Cardiac fibroblast (primary cell): ENCODE results near the gene FBP2.
A peak's percentile ranks its signal among the peaks of the same experiment; 100 is the strongest.

Experiments
- DNase-seq, 2 donors: peaks; one replicate each; pipeline versions ENCODE4 v3.0.0 to v3.0.0-alpha.2; 2010; ENCODE audit warnings: low read depth in 2 of 2
- H3K4me3 ChIP-seq, 2 donors: replicated peaks in 1 of 2; 1 replicate in 1 of 2; 2 replicates in 1 of 2; pipeline ENCODE4 v1.5.1; 2011; ENCODE audit warnings: low read depth in 2 of 2, low read length in 2 of 2, mild to moderate bottlenecking in 2 of 2, moderate library complexity in 1 of 2
- TF ChIP-seq, protein P1 (sequence below): IDR thresholded peaks from one replicate; pipeline ENCODE4 v1.5.1; 2011; ENCODE audit warnings: low read depth, mild to moderate bottlenecking, low read length, inconsistent platforms

The FBP2 gene

DNA sequence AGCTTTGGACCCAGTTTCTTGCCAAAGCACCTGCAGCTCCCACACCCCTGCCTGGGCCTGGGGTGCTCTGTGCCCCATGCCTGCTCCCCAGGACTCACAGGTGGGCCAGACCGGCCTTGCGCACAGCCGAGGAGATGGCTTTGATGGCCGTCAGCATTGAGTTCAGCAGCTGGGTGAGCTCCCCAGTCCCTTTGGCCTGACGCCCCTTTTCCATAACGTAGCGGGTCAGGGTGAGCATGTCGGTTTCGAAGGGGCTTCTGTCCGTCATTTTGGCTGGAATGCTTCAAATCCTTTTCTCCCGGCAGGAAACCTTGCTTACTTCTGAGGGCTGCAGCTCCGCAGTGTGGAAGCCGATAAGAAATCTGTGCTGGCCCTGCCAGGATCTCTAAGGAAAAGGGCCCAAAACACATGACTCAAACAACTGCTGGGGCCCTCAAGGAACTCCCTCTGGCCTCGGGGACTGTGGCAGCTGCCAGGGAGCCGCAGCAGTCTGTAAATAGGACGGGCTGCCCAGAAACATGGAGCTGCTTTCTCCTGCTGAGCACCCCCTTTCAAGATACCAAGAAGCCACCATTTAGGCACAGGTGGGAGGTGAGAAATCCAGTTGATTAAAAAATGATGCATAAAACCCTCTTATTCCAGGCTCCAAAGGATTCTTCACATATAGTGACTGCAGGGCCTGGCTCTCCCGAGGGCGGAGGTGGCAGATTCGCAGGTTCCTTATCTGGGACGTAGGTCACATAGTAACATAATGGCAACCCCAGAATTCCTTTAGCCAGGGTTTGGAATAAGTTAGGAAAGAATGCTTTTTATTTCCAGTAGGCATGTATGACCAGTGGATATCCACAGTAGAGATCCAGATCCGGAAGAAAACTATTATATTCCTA, at the start of gene FBP2:
FBP2 (minus strand) TSS at position 366 of the 887 bp plus-strand sequence; CDS start at position 268, 98 bp downstream.
- TF ChIP-seq, protein P1, sequence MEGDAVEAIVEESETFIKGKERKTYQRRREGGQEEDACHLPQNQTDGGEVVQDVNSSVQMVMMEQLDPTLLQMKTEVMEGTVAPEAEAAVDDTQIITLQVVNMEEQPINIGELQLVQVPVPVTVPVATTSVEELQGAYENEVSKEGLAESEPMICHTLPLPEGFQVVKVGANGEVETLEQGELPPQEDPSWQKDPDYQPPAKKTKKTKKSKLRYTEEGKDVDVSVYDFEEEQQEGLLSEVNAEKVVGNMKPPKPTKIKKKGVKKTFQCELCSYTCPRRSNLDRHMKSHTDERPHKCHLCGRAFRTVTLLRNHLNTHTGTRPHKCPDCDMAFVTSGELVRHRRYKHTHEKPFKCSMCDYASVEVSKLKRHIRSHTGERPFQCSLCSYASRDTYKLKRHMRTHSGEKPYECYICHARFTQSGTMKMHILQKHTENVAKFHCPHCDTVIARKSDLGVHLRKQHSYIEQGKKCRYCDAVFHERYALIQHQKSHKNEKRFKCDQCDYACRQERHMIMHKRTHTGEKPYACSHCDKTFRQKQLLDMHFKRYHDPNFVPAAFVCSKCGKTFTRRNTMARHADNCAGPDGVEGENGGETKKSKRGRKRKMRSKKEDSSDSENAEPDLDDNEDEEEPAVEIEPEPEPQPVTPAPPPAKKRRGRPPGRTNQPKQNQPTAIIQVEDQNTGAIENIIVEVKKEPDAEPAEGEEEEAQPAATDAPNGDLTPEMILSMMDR: no peak
- DNase-seq: peak in 1 of 2 donors; percentile 33
- no peak within 1 kb of the TSS for H3K4me3 ChIP-seq

DNA sequence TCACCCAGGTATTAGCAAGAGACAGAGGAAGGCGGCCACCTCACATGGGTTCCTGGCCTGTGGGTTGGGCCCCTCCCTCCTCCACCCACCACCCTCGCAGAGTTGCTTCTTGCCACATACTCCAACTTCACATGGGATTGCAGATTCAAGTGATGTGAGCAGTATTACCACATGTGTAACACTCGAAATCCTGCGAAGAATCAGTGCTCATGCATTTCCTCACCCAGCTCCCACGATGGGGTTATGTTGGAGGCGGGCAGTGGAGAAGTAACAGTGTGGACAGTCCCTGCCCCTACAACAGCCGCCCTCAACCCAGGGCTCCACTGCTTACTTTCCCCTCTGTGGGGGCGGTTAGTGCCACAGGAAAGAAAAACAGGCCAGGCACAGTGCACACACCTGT, 49.6 kb upstream of the FBP2 start:
- no peak overlapping the region for H3K4me3 ChIP-seq
- no peak for DNase-seq
- TF ChIP-seq, protein P1: no peak

GRCh38 chr9:94642501-94642900, 48.9 kb upstream of the FBP2 start:
- H3K4me3 ChIP-seq: no peak overlapping the region
- TF ChIP-seq, protein P1: no peak
- no peak for DNase-seq

- no peak for DNase-seq
- TF ChIP-seq, protein P1: no peak
- no peak overlapping the region for H3K4me3 ChIP-seq
Observed at GRCh38 chr9:94639999-94640376, 46.4 kb upstream of the FBP2 start.

DNA sequence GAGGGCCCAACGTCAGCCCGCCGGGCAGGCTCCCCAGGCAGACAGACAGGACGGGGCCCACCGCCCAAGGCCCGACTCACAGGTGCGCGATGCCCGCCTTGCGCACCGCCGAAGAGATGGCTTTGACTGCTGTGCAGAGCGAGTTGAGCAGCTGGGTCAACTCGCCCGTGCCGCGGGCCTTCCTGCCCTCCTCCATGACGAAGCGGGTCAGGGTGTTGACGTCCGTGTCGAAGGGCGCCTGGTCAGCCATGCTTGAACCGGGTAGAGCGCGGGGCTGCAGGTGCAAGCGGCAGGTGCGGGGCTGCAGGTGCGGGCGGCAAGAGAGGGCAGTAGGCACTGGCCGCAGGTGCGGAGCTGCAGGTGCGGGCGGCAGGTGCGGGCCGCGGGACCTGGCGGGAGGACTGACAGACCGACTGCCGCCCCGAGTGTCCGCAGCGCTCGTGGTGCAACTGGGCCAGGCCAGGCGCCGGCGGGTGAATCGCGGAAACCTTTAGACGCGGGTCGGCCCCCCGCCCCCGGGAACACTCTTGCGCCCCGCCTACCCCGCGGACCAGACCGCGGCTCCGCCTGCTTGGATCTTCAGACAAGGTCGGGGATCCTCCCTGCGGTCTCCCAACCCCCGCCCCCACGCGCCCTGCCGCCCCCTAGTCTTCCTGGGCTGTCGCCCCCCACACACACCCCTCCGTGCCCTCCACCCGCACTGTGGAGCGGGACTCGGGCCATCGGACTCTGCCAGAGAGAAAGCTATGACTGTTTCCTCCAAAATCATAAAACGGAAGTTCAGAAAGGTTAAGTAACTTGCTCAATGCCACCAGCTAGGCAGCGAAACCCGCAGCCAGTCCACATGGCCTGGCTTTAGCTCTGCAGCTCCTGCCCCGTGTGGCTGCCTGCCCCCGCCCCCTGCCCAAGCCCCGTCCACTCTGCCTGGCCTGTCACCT, 45.7 kb upstream of the FBP2 start, which contains the start of gene FBP1:
FBP1 (minus strand) TSS at position 458 of the 938 bp plus-strand sequence; CDS start at position 250, 208 bp downstream.
- peak within 1 kb of the TSS; percentile 38 to 40 for H3K4me3 ChIP-seq
- DNase-seq: peak in 1 of 2 donors; percentile 7
- TF ChIP-seq, protein P1: no peak

DNA sequence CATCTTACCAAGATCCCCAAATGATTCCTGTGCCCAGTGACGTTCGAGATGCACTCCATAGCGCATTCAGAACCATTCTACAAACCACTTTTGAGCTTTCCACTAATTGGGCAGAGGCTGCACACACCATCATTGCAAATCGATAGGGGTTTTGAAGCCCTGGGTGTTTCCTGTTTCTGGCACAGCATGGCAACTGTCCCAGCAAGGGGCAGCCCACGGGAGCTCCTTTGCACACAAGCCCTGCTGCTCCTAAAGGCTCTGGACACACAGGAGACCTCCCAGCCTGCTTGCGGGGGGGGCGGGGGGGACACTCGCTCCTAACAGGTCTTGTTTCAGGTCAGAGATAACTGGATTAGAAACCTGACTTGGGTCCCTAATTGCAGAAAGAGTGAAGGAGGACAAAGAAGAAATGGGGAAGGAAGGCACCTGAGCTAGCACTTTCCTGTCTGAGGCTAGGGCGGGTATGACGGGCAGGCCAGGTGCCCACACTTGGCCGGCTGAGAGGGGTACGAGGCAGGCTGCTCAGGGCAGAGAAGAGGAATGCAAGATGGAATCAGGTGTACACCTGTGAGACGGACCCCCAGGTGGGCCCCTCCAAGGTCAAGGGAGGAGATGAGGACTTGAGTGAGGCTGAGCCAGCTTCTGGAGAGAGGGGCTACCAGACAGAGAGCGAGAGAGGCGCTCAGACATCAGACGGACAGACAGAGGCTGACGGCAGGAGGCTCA, 44.9 kb upstream of the FBP2 start:
- no peak overlapping the region for H3K4me3 ChIP-seq
- TF ChIP-seq, protein P1: no peak
- DNase-seq: no peak
